Measurements from ENCODE around the gene CDK10. TPM values are rescaled to one million over a fixed set of nuclear protein-coding genes. Genes with fewer than 3 reads are reported as not detected.

Gene CDK10
- total RNA-seq, 3 donors from 2014 or later (not counting 1 experiment from before 2014, with no cell fraction given) = 102 to 123 (median 114) TPM

DNA sequence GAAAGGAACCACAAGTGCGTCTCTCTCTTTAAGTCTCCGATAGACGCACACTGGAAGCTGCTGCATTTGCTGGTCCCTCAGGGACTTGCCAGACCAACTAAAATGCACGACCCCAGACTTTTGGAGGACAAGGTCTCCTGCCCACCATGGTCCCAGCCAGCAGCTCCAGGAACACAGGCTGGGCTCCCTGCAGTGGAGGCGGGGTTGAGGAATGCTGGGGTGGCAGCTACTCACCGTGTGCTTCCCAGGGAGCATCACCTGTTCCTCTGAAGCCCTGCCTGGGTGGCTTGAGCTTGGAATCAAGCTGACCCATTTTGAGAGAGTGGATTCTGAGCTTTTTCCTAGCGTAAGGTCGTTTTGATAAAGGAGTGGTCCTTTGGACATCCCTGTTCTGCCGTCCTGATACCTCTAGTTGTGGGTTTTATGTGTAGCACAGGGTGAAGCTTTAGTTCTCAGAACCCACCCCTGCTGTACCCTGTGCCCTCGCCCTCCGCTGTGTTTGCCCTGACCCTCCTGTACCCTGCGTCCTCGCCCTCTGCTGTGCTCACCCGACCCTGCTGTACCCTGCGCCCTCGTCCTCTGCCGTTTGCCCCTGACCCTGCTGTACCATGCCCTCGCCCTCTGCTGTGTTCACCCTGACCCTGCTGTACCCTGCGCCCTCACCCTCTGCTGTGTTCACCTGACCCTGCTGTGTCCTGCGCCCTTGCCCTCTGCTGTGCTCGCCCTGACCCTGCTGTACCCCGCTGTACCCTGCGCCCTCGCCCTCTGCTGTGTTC, 45.8 kb downstream of the CDK10 start:
- Mint-ChIP-seq H3K9me3 (no peaks in the 10 kb centered on the region), H3K27me3 (ENCODE audit: low read depth in 2 of 2) (no peaks in the 10 kb centered on the region), H3K4me3 (peak overlapping the region; percentile 4), H3K36me3 (peaks cover 7% of the 10 kb centered on the region), H3K4me1 (peaks cover 35 to 54% of the 10 kb centered on the region in 2 donors), H3K27ac (peak overlapping the region; percentile 73 to 79)
- intact Hi-C loops (cut with micrococcal nuclease) = no loop called here
- Histone ChIP-seq H3K4me1 (ENCODE audit: control insufficient read depth, insufficient read depth, low read length) (peaks cover 80% of the 10 kb centered on the region), H3K4me3 (ENCODE audit: low read length) (no peak overlapping the region), H3K9me3 (ENCODE audit: control insufficient read depth, insufficient read depth, low read length) (no peaks in the 10 kb centered on the region), H3K27ac (ENCODE audit: low read length) (no peak overlapping the region), H3K27me3 (ENCODE audit: control insufficient read depth, insufficient read depth, low read length) (no peaks in the 10 kb centered on the region), H3K36me3 (ENCODE audit: control insufficient read depth, insufficient read depth, low read length) (peaks cover 91% of the 10 kb centered on the region)
- ATAC-seq = no peak
- 91% methylated on average over 24 of the region's 24 CpGs for WGBS (ENCODE audit: insufficient coverage)
- DNase-seq = no peak
- TF ChIP-seq CTCF (IDR thresholded peaks at IDR 0.05) = no peak

- Mint-ChIP-seq H3K27me3 (ENCODE audit: low read depth in 2 of 2) (no peaks in the 10 kb centered on the region), H3K4me1 (peaks cover 36 to 54% of the 10 kb centered on the region in 2 donors), H3K4me3 (peak overlapping the region; percentile 47), H3K36me3 (peaks cover 7% of the 10 kb centered on the region), H3K27ac (peak overlapping the region; percentile 73 to 78), H3K9me3 (no peaks in the 10 kb centered on the region)
- intact Hi-C loops (cut with micrococcal nuclease) = no loop called here
- no peak overlapping the region for H3K4me3 ChIP-seq (ENCODE audit: low read length)
- no peak for DNase-seq
- WGBS (ENCODE audit: insufficient coverage) = 96% methylated on average over 9 of the region's 9 CpGs
- peaks cover 80% of the 10 kb centered on the region for H3K4me1 ChIP-seq (ENCODE audit: control insufficient read depth, insufficient read depth, low read length)
- H3K9me3 ChIP-seq (ENCODE audit: control insufficient read depth, insufficient read depth, low read length) = no peaks in the 10 kb centered on the region
- H3K27me3 ChIP-seq (ENCODE audit: control insufficient read depth, insufficient read depth, low read length) = no peaks in the 10 kb centered on the region
- peaks cover 91% of the 10 kb centered on the region for H3K36me3 ChIP-seq (ENCODE audit: control insufficient read depth, insufficient read depth, low read length)
- H3K27ac ChIP-seq (ENCODE audit: low read length) = no peak overlapping the region
- no peak for TF ChIP-seq CTCF (IDR thresholded peaks at IDR 0.05)
- no peak for ATAC-seq
Observed at GRCh38 chr16:89732918-89733242, 46.4 kb downstream of the CDK10 start.

DNA sequence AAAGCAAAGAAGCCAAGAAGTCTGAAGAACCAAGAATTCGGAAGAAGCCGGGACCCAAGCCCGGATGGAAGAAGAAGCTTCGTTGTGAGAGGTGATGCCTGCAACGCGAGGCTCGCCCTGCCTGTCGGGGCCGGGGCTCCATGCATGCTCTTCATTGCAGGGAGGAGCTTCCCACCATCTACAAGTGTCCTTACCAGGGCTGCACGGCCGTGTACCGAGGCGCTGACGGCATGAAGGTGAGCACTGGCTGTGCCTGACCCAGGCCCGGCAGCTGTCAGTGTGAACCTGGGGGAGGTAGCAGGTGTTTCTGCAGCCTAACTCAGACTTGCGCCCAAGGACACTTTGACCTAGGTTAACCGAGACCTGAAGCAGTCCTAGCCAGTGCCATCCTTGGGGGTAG, 46.8 kb downstream of the CDK10 start:
- Histone ChIP-seq H3K27ac (ENCODE audit: low read length) (no peak overlapping the region), H3K36me3 (ENCODE audit: control insufficient read depth, insufficient read depth, low read length) (peaks cover 91% of the 10 kb centered on the region), H3K4me3 (ENCODE audit: low read length) (no peak overlapping the region), H3K9me3 (ENCODE audit: control insufficient read depth, insufficient read depth, low read length) (no peaks in the 10 kb centered on the region), H3K27me3 (ENCODE audit: control insufficient read depth, insufficient read depth, low read length) (no peaks in the 10 kb centered on the region), H3K4me1 (ENCODE audit: control insufficient read depth, insufficient read depth, low read length) (peaks cover 80% of the 10 kb centered on the region)
- Mint-ChIP-seq H3K9me3 (no peaks in the 10 kb centered on the region), H3K4me1 (peaks cover 38 to 57% of the 10 kb centered on the region in 2 donors), H3K4me3 (no peak overlapping the region), H3K27ac (peak overlapping the region; percentile 73 to 78), H3K36me3 (peaks cover 7% of the 10 kb centered on the region), H3K27me3 (ENCODE audit: low read depth in 2 of 2) (no peaks in the 10 kb centered on the region)
- TF ChIP-seq CTCF (IDR thresholded peaks at IDR 0.05) = no peak
- DNase-seq (no peak), ATAC-seq (no peak)
- intact Hi-C loops (cut with micrococcal nuclease) = no loop called here
- 89% methylated on average over 17 of the region's 17 CpGs for WGBS (ENCODE audit: insufficient coverage)

DNA sequence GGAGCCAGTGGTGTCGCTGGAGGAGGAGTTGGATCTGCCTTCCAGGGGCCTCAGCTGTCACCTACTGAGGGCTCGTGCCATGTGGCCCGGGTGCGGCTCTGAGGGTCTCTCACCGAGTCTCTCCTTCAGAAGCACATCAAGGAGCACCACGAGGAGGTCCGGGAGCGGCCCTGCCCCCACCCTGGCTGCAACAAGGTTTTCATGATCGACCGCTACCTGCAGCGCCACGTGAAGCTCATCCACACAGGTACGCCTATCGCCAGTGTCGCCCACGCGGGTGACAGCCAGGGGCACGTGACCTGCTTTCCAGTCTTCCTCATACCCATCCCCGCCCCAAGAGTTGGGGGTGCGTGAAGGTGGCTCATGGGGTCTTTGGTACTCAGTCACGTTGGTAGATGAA, 47.3 kb downstream of the CDK10 start:
- Mint-ChIP-seq H3K4me3 (no peak overlapping the region), H3K9me3 (no peaks in the 10 kb centered on the region), H3K36me3 (peaks cover 7% of the 10 kb centered on the region), H3K27ac (peak overlapping the region; percentile 36 to 78), H3K27me3 (ENCODE audit: low read depth in 2 of 2) (no peaks in the 10 kb centered on the region), H3K4me1 (peaks cover 41 to 58% of the 10 kb centered on the region in 2 donors)
- Histone ChIP-seq H3K4me1 (ENCODE audit: control insufficient read depth, insufficient read depth, low read length) (peaks cover 80% of the 10 kb centered on the region), H3K9me3 (ENCODE audit: control insufficient read depth, insufficient read depth, low read length) (no peaks in the 10 kb centered on the region), H3K4me3 (ENCODE audit: low read length) (no peak overlapping the region), H3K27me3 (ENCODE audit: control insufficient read depth, insufficient read depth, low read length) (no peaks in the 10 kb centered on the region), H3K36me3 (ENCODE audit: control insufficient read depth, insufficient read depth, low read length) (peaks cover 93% of the 10 kb centered on the region), H3K27ac (ENCODE audit: low read length) (no peak overlapping the region)
- ATAC-seq = no peak
- intact Hi-C loops (cut with micrococcal nuclease) = no loop called here
- no peak for DNase-seq
- WGBS (ENCODE audit: insufficient coverage) = 93% methylated on average over 20 of the region's 21 CpGs
- TF ChIP-seq CTCF (IDR thresholded peaks at IDR 0.05) = no peak

Measured in natural killer cell (primary cell).